ENCODE results near the gene PTPRU. TPM values are rescaled to one million over a fixed set of nuclear protein-coding genes. Genes with fewer than 3 reads are reported as not detected.

Gene PTPRU
- total RNA-seq, 1 donor from 2014 or later: 19.0 TPM

DNA sequence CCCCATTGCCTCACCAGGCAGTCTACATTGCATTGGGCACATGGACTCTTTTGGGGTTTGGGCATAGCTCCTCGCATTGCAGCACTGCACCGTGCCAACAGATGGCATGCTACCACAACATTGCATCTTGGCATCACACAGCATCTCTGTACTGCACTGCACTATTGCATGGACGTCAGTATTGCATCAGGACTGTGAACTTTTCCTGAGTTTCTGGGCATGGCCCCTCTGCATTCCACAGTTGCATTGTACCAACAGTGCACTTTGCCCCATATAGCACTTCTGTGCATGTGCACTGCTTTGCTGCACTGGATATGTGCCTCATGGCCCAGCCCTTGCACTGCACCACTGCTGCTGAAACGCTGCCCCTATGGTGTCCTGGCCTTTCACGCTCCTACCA is 9.6 kb downstream of the PTPRU start:
- TF ChIP-seq, protein P1, sequence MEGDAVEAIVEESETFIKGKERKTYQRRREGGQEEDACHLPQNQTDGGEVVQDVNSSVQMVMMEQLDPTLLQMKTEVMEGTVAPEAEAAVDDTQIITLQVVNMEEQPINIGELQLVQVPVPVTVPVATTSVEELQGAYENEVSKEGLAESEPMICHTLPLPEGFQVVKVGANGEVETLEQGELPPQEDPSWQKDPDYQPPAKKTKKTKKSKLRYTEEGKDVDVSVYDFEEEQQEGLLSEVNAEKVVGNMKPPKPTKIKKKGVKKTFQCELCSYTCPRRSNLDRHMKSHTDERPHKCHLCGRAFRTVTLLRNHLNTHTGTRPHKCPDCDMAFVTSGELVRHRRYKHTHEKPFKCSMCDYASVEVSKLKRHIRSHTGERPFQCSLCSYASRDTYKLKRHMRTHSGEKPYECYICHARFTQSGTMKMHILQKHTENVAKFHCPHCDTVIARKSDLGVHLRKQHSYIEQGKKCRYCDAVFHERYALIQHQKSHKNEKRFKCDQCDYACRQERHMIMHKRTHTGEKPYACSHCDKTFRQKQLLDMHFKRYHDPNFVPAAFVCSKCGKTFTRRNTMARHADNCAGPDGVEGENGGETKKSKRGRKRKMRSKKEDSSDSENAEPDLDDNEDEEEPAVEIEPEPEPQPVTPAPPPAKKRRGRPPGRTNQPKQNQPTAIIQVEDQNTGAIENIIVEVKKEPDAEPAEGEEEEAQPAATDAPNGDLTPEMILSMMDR (IDR thresholded peaks at IDR 0.05; ENCODE audit: unreplicated experiment): no peak
- Mint-ChIP-seq H3K9me3 (ENCODE audit: unreplicated experiment) (no peaks in the 10 kb centered on the region), H3K4me3 (ENCODE audit: unreplicated experiment) (no peak overlapping the region), H3K27ac (ENCODE audit: unreplicated experiment) (no peak overlapping the region), H3K27me3 (ENCODE audit: unreplicated experiment) (peaks cover 4% of the 10 kb centered on the region), H3K4me1 (ENCODE audit: unreplicated experiment) (peaks cover 4% of the 10 kb centered on the region), H3K36me3 (ENCODE audit: low read depth, unreplicated experiment) (no peaks in the 10 kb centered on the region)
- no peak for DNase-seq (ENCODE audit: low spot score)

DNA sequence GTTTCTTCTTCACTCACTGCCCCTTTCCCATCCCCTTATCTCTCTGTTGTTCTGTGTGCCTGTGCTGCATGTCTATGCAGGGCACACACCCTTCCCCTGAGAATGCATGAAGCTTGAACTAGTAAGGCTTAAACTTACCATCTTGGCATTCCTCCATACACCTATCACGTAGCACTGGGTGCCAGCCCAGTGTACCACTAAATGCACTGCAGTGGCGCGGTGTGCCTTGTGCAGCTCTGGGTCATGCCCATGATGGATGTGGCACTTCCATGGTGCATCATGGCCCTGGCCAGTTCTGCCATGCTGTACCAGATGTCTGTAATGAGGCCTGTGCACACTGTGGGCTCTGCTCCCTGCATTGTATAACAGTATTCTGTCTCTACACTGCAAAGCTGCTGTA is 10.7 kb downstream of the PTPRU start:
- no peak for DNase-seq (ENCODE audit: low spot score)
- Mint-ChIP-seq H3K27me3 (ENCODE audit: unreplicated experiment) (peaks cover 6% of the 10 kb centered on the region), H3K9me3 (ENCODE audit: unreplicated experiment) (no peaks in the 10 kb centered on the region), H3K27ac (ENCODE audit: unreplicated experiment) (no peak overlapping the region), H3K4me3 (ENCODE audit: unreplicated experiment) (no peak overlapping the region), H3K36me3 (ENCODE audit: low read depth, unreplicated experiment) (no peaks in the 10 kb centered on the region), H3K4me1 (ENCODE audit: unreplicated experiment) (peaks cover 4% of the 10 kb centered on the region)
- TF ChIP-seq, protein P1 (IDR thresholded peaks at IDR 0.05; ENCODE audit: unreplicated experiment): no peak

DNA sequence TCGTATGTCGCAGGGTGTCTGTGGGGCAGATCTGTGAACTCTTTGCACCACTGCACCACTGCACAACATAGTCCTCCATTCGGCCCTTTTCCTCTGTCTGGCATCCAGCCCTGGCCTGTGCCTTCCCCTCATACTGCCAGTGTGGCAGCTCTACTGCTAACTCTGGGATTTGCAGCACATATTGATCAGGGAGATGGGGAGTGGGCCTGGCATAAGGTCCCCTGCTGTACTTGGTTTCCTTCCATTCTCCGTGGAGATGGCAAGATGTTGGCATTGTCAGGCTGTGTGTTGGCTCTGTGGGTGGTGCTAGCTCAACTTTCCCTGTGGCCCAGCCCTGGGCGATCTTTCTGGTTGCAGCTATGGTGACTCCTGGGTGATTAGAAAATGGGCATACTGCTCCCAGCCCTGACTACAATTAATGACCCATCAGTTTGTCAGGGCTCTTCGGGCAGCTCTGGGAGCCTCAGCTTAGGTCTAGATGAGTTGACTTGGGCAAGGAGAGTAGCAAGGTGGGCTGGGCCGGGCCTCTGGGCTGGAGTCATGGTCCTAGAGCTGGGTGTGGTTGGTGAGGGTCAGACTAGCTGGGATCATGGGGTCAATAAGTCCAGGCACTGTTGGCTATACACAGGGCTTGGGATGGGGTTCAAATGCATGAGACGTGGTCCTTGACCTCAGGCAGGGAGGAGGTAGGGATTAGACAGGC is 11.4 kb downstream of the PTPRU start:
- Mint-ChIP-seq H3K9me3 (ENCODE audit: unreplicated experiment) (no peaks in the 10 kb centered on the region), H3K36me3 (ENCODE audit: low read depth, unreplicated experiment) (no peaks in the 10 kb centered on the region), H3K27me3 (ENCODE audit: unreplicated experiment) (peaks cover 6% of the 10 kb centered on the region), H3K4me3 (ENCODE audit: unreplicated experiment) (no peak overlapping the region), H3K4me1 (ENCODE audit: unreplicated experiment) (peaks cover 4% of the 10 kb centered on the region), H3K27ac (ENCODE audit: unreplicated experiment) (no peak overlapping the region)
- TF ChIP-seq, protein P1 (IDR thresholded peaks at IDR 0.05; ENCODE audit: unreplicated experiment): no peak
- no peak for DNase-seq (ENCODE audit: low spot score)

DNA sequence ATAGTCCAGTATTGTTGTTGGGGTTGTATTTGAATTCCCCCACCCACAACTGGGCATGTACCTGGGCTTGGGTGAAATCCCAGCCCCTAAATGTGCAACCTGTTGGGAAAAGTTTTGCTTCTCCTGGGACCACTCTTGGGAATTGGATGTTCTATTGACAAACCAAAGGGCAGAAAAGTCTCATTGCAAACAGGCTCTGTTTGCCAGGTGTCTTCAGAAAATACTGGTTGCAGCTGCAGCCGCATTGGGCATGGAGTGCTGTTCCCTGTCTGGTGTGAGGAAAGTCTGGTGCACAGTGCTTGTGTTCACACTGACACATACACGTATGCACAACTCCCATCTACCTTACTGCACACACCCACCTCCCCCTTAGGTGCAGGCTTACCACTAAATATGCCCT is 12.1 kb downstream of the PTPRU start:
- H3K27ac Mint-ChIP-seq (ENCODE audit: unreplicated experiment): no peak overlapping the region
- peaks cover 4% of the 10 kb centered on the region for H3K4me1 Mint-ChIP-seq (ENCODE audit: unreplicated experiment)
- H3K27me3 Mint-ChIP-seq (ENCODE audit: unreplicated experiment): peaks cover 8% of the 10 kb centered on the region

DNA sequence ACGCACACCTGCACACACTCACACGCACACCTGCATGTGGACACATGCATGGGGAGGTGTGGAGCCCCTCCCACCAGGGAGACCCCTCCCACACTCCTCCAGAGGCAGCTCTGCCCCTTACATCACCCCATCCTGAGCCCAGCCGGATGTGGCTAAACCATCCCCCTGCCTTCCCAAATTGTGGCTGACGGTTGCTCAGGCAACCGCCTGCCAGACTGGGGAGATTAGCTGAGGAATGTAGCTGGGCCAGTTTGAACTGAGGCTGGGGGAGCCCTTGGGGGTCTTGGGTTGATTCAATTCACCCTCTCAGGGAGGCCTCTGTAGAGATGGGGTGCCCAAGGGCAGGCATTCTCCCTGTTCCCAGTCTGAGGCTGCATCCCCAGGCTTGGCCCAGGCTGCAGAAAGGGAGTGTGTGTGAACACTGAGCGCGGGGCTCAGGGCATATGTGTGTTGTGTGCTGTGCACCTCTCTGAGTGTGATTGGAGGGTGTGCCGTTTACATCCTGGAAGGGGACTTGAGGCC is 12.9 kb downstream of the PTPRU start:
- H3K27ac Mint-ChIP-seq (ENCODE audit: unreplicated experiment): peak overlapping the region; percentile 38
- H3K4me3 Mint-ChIP-seq (ENCODE audit: unreplicated experiment): no peak overlapping the region
- peak; percentile 47 for DNase-seq (ENCODE audit: low spot score)
- no peaks in the 10 kb centered on the region for H3K36me3 Mint-ChIP-seq (ENCODE audit: low read depth, unreplicated experiment)
- H3K4me1 Mint-ChIP-seq (ENCODE audit: unreplicated experiment): peaks cover 4% of the 10 kb centered on the region
- TF ChIP-seq, protein P1 (IDR thresholded peaks at IDR 0.05; ENCODE audit: unreplicated experiment): no peak
- peaks cover 8% of the 10 kb centered on the region for H3K27me3 Mint-ChIP-seq (ENCODE audit: unreplicated experiment)
- H3K9me3 Mint-ChIP-seq (ENCODE audit: unreplicated experiment): no peaks in the 10 kb centered on the region

More for the DNA sequence above, 12.1 kb downstream of the PTPRU start:
- Mint-ChIP-seq H3K9me3 (ENCODE audit: unreplicated experiment) (no peaks in the 10 kb centered on the region), H3K36me3 (ENCODE audit: low read depth, unreplicated experiment) (no peaks in the 10 kb centered on the region), H3K4me3 (ENCODE audit: unreplicated experiment) (no peak overlapping the region)
- no peak for DNase-seq (ENCODE audit: low spot score)
- TF ChIP-seq, protein P1 (IDR thresholded peaks at IDR 0.05; ENCODE audit: unreplicated experiment): no peak

All from endothelial cell (in vitro differentiated cells).